DMS 273 (cell line): ENCODE measurements around the gene POLR1D.
A peak's percentile ranks its signal among the peaks of the same experiment; 100 is the strongest.

Experiments used
- DNase-seq: peaks from one replicate; lab custom pipeline; 2025; ENCODE audit not compliant: unreplicated experiment; lab: John Stamatoyannopoulos, UW

The POLR1D gene

GRCh38 chr13:27637289-27637626 is 15.6 kb downstream of the POLR1D start:
- no peak for DNase-seq

GRCh38 chr13:27638001-27638400 is 16.3 kb downstream of the POLR1D start:
- no peak for DNase-seq

- DNase-seq, result no peak
Observed at GRCh38 chr13:27638521-27638920, 16.8 kb downstream of the POLR1D start.

GRCh38 chr13:27639186-27639585 is 17.5 kb downstream of the POLR1D start:
- DNase-seq, result no peak

- no peak for DNase-seq
Observed at GRCh38 chr13:27641711-27642502, 20.2 kb downstream of the POLR1D start.

GRCh38 chr13:27643334-27644132 is 21.8 kb downstream of the POLR1D start:
- no peak for DNase-seq

GRCh38 chr13:27644302-27644701 is 22.6 kb downstream of the POLR1D start:
- peak; percentile 6 for DNase-seq

GRCh38 chr13:27650312-27650711 is 28.6 kb downstream of the POLR1D start:
- DNase-seq, result no peak

GRCh38 chr13:27654059-27654458 is 32.4 kb downstream of the POLR1D start:
- no peak for DNase-seq

GRCh38 chr13:27654816-27655215 is 33.1 kb downstream of the POLR1D start:
- no peak for DNase-seq

- no peak for DNase-seq
Observed at GRCh38 chr13:27657724-27658123, 36.0 kb downstream of the POLR1D start.

- DNase-seq, result no peak
Observed at GRCh38 chr13:27658546-27658945, 36.9 kb downstream of the POLR1D start.

- no peak for DNase-seq
Observed at GRCh38 chr13:27659145-27659865, 37.6 kb downstream of the POLR1D start.

- DNase-seq, result no peak
Observed at GRCh38 chr13:27660511-27660910, 38.8 kb downstream of the POLR1D start.

GRCh38 chr13:27661017-27661416 is 39.3 kb downstream of the POLR1D start:
- no peak for DNase-seq

- DNase-seq, result no peak
Observed at GRCh38 chr13:27662738-27663470, 41.2 kb downstream of the POLR1D start.

- DNase-seq, result no peak
Observed at GRCh38 chr13:27663947-27664346, 42.3 kb downstream of the POLR1D start.

- no peak for DNase-seq
Observed at GRCh38 chr13:27665333-27665732, 43.6 kb downstream of the POLR1D start.

- no peak for DNase-seq
Observed at GRCh38 chr13:27665761-27666160, 44.1 kb downstream of the POLR1D start.

GRCh38 chr13:27666951-27667350 is 45.3 kb downstream of the POLR1D start:
- DNase-seq, result no peak

GRCh38 chr13:27667946-27668345 is 46.3 kb downstream of the POLR1D start:
- DNase-seq, result no peak
